Stimulated activated CD4-positive, alpha-beta T cell treated with anti-CD3 and anti-CD28 coated beads, Interleukin-1b, Interleukin-23, amount 100 ng/mL, for 24 hours (primary cell): ENCODE measurements around the gene FSD2.
"Not testable (repeated sequence)": the region's sequence is repeated elsewhere in the genome, so short reads cannot be mapped to it uniquely, and the experiment has no call there.

Experiments
- DNase-seq, 4 experiments: peaks; one replicate each; pipeline ENCODE4 v3.0.0-alpha.2; 2020; ENCODE audit warnings: low read depth in 4 of 4, low spot score in 1 of 4

Gene FSD2

GRCh38 chr15:82793737-82794136 is 12.1 kb downstream of the FSD2 start:
- DNase-seq, result no peak

- no peak for DNase-seq
These were observed 13.8 kb downstream of the FSD2 start for GRCh38 chr15:82792068-82792467.

GRCh38 chr15:82790321-82790720 is 15.5 kb downstream of the FSD2 start:
- no peak for DNase-seq

- DNase-seq, result no peak
These were observed 16.4 kb downstream of the FSD2 start for GRCh38 chr15:82789491-82789890.

GRCh38 chr15:82788496-82788895 is 17.4 kb downstream of the FSD2 start:
- no peak for DNase-seq

GRCh38 chr15:82781349-82781748 is 24.5 kb downstream of the FSD2 start:
- DNase-seq, result no peak

- no peak for DNase-seq
These were observed 27.1 kb downstream of the FSD2 start for GRCh38 chr15:82778755-82779154.

- no peak for DNase-seq
These were observed 31.4 kb downstream of the FSD2 start for GRCh38 chr15:82774496-82774895.

- DNase-seq, result no peak
These were observed 33.9 kb downstream of the FSD2 start for GRCh38 chr15:82771789-82772607.

- DNase-seq, result no peak
These were observed 37.3 kb downstream of the FSD2 start for GRCh38 chr15:82768414-82769054.

GRCh38 chr15:82767163-82767829 is 38.6 kb downstream of the FSD2 start:
- no peak for DNase-seq

GRCh38 chr15:82766201-82766600 is 39.7 kb downstream of the FSD2 start:
- not testable (repeated sequence) for DNase-seq

- DNase-seq, result no peak
These were observed 41.1 kb downstream of the FSD2 start for GRCh38 chr15:82764740-82765139.

- no peak for DNase-seq
These were observed 41.8 kb downstream of the FSD2 start for GRCh38 chr15:82764117-82764490.

GRCh38 chr15:82763361-82764116 is 42.3 kb downstream of the FSD2 start:
- no peak for DNase-seq

- DNase-seq, result no peak
These were observed 54.6 kb downstream of the FSD2 start for GRCh38 chr15:82751308-82751707.

GRCh38 chr15:82750831-82751180 is 55.1 kb downstream of the FSD2 start:
- no peak for DNase-seq

GRCh38 chr15:82749951-82750830 is 55.7 kb downstream of the FSD2 start:
- peak; percentile 65 to 84 (median 80) for DNase-seq

- DNase-seq, result no peak
These were observed 57.6 kb downstream of the FSD2 start for GRCh38 chr15:82748315-82748714.

GRCh38 chr15:82743810-82744209 is 62.1 kb downstream of the FSD2 start:
- no peak for DNase-seq

GRCh38 chr15:82742134-82742533 is 63.7 kb downstream of the FSD2 start:
- no peak for DNase-seq
